ENCODE results near the gene CDC42EP2.

The CDC42EP2 gene

GRCh38 chr11:65356394-65356972 is 41.8 kb downstream of the CDC42EP2 start:
- DNase-seq (ENCODE audit: low spot score), result no peak

DNA sequence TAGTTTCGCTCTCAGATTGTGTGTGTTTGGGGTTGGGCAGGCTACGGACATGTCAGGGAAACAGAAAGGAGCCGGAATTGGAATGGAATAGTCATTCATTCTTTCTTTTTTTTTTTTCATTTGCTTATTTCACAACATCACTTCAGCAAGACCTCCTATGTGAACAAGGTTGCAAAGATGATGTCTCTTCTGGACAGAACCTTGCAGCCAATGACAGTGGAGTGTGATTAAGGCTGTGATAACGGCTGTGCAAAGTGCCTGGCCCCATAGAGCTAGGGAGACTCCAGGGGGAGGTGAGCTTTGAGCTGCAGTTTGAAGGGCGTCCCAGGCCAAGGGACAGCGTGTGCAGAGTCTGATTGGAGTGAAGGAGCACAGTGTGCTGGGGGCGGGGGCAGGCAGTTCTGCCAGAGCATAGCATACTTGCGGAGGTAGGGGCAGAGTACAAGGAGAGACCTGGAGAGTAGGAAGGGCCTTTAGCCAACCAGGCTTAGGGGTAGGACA is 43.2 kb downstream of the CDC42EP2 start:
- DNase-seq (ENCODE audit: low spot score), result no peak

DNA sequence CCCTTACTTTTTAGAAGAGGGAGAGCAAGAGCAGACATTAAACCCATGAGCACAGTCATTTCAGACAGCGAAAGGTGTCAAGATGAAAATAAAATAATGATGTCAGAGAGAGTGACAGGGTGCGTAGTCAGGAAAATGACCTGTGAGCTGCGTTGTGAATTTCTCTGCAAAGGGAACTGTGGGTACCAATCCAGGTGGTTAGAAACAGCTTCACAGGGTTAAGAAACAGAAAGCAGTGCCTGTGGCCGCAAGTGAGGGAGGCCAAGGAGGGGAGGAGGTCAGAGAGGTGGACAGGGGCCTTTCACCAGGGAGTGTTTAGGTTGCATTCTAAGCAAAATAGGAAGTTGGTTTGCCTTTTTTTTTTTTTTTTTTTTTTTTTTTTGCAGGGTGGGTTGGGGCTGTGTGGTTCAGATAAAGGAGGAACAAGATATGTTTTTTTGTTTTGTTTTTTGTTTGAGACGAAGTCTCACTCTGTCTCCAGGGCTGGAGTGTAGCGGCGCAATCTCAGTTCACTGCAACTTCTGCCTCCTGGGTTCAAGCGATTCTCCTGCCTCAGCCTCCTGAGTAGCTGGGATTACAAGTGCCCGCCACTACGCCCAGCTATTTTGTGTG is 47.8 kb downstream of the CDC42EP2 start:
- DNase-seq (ENCODE audit: low spot score), result no peak

DNA sequence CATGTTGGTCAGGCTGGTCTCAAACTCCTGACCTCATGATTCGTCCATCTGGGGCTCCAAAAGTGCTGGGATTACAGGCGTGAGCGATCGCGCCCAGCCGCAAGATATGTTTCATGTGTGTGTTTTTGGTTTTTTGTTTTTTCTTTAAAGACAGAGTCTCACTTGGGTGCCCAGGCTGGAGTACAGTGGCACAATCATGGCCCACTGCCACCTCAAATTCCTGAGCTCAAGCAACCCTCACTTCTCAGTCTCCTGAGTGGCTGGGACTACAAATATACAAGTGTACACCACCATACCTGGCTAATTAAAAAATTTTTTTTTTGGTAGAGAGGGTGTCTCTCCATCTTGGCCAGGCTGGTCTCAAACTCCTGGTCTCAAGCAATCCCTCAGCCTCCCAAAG is 48.3 kb downstream of the CDC42EP2 start:
- no peak for DNase-seq (ENCODE audit: low spot score)

GRCh38 chr11:65363770-65364169 is 49.1 kb downstream of the CDC42EP2 start:
- no peak for DNase-seq (ENCODE audit: low spot score)

- peak; percentile 90 for DNase-seq (ENCODE audit: low spot score)
These were observed 51.7 kb downstream of the CDC42EP2 start for GRCh38 chr11:65366340-65366773.

- DNase-seq (ENCODE audit: low spot score), result no peak
These were observed 56.0 kb downstream of the CDC42EP2 start for GRCh38 chr11:65370659-65371049.
